ENCODE results near the gene HCN3. TPM values are rescaled to one million over a fixed set of nuclear protein-coding genes. Genes with fewer than 3 reads are reported as not detected.

Gene HCN3
- total and polyA plus RNA-seq, 2 donors from 2014 or later: 3.3 to 4.5 TPM

DNA sequence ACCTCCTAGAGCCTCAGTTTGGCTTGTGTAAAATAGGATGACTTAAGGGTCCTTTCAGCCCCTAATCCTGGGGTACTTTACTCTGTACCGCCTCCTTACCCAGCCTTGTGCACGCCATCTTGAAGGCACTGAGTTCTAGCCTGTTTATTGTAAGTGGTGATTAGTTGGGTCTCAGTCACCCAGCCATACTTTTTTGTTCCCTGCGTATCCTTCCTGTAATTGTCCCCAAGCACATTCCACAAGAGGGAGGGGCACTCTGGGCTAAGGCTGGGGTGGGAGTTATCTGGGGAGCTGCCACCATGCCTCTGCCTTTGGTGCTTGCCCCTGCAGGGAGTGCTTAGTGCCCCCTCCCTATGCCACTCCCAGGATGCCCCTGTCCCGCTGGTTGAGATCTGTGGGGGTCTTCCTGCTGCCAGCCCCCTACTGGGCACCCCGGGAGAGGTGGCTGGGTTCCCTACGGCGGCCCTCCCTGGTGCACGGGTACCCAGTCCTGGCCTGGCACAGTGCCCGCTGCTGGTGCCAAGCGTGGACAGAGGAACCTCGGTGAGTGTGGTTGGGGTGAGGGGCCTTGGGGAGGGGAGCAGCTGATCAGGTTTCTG is 32.3 kb downstream of the HCN3 start:
- Histone ChIP-seq H3K27me3 (ENCODE audit: control insufficient read depth, insufficient read depth, low read length) (no peaks in the 10 kb centered on the region), H3K9me3 (ENCODE audit: control insufficient read depth in 2 of 3, insufficient read depth in 1 of 3, low read length in 3 of 3) (no peaks in the 10 kb centered on the region), H3K9ac (ENCODE audit: low read length in 3 of 3) (peak overlapping the region; percentile 87 to 96 (median 92)), H3K4me3 (ENCODE audit: low read length in 3 of 3) (peak overlapping the region; percentile 83 to 96 (median 89)), H3K36me3 (ENCODE audit: control insufficient read depth in 2 of 3, insufficient read depth in 3 of 3, low read length in 3 of 3) (peaks cover 2 to 10% (median 4%) of the 10 kb centered on the region in 3 donors), H3K4me1 (ENCODE audit: control insufficient read depth in 2 of 3, insufficient read depth in 2 of 3, low read depth in 1 of 3, low read length in 3 of 3) (peaks cover 0 to 7% (median 0%) of the 10 kb centered on the region in 3 donors), H3K27ac (ENCODE audit: low read depth in 2 of 2, low read length in 2 of 2) (peak overlapping the region; percentile 87 to 96)
- TF ChIP-seq, protein P1, sequence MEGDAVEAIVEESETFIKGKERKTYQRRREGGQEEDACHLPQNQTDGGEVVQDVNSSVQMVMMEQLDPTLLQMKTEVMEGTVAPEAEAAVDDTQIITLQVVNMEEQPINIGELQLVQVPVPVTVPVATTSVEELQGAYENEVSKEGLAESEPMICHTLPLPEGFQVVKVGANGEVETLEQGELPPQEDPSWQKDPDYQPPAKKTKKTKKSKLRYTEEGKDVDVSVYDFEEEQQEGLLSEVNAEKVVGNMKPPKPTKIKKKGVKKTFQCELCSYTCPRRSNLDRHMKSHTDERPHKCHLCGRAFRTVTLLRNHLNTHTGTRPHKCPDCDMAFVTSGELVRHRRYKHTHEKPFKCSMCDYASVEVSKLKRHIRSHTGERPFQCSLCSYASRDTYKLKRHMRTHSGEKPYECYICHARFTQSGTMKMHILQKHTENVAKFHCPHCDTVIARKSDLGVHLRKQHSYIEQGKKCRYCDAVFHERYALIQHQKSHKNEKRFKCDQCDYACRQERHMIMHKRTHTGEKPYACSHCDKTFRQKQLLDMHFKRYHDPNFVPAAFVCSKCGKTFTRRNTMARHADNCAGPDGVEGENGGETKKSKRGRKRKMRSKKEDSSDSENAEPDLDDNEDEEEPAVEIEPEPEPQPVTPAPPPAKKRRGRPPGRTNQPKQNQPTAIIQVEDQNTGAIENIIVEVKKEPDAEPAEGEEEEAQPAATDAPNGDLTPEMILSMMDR (IDR thresholded peaks at IDR 0.05; ENCODE audit: borderline replicate concordance, extremely low read depth, insufficient read depth): no peak
- intact Hi-C loops (cut with DNase I): no loop called here
- DNase-seq (peak in 4 of 5 donors; percentile 46 to 87 (median 68)), FAIRE-seq (no peak)

DNA sequence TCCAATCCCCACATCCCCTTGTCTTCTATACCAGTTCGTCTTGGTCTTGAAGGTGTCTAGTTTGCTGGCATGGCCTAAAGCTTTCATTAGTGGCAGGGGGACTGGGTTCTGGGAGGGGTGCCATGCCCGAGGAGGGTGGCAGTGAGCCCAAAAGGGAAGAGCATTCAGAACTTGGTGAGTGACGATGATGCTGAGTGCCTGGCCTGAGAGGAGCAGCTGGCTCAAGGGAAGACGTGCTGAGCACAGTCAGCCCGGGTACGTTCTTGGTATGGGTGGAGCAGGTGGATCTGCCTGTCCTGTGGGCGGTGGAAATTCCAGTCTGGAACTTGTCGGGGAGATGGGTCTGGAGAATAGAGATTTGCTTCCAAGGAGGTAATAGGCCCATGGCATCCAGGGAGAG is 36.0 kb downstream of the HCN3 start:
- intact Hi-C loops (cut with DNase I): no loop called here
- Histone ChIP-seq H3K4me1 (ENCODE audit: control insufficient read depth in 2 of 3, insufficient read depth in 2 of 3, low read depth in 1 of 3, low read length in 3 of 3) (peaks cover 0 to 7% (median 4%) of the 10 kb centered on the region in 3 donors), H3K27me3 (ENCODE audit: control insufficient read depth, insufficient read depth, low read length) (no peaks in the 10 kb centered on the region), H3K9ac (ENCODE audit: low read length in 3 of 3) (no peak overlapping the region), H3K9me3 (ENCODE audit: control insufficient read depth in 2 of 3, insufficient read depth in 1 of 3, low read length in 3 of 3) (no peaks in the 10 kb centered on the region), H3K36me3 (ENCODE audit: control insufficient read depth in 2 of 3, insufficient read depth in 3 of 3, low read length in 3 of 3) (peaks cover 3 to 13% (median 7%) of the 10 kb centered on the region in 3 donors), H3K27ac (ENCODE audit: low read depth in 2 of 2, low read length in 2 of 2) (no peak overlapping the region), H3K4me3 (ENCODE audit: low read length in 3 of 3) (no peak overlapping the region)
- FAIRE-seq (no peak), DNase-seq (no peak)
- TF ChIP-seq, protein P1 (IDR thresholded peaks at IDR 0.05; ENCODE audit: borderline replicate concordance, extremely low read depth, insufficient read depth): no peak

DNA sequence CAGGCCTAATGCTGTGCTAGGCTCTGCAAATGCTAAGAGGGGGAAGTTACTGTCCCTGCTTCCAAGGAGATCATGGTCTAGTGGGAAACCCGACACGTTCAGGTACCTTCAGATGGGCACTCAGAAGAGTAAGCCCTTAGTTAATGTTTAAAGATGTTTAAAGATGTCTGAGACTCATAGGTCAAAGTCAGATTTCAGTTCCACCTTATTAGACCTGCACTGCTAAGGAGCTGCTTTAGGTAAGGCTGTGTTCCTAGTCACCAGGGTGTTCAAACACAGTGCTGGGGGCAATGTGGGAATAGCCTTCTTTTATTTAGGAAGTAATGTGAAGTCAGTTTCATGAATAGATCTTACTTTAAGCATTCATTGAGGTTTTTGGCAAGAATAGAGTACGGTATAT is 39.7 kb downstream of the HCN3 start:
- Histone ChIP-seq H3K27me3 (ENCODE audit: control insufficient read depth, insufficient read depth, low read length) (no peaks in the 10 kb centered on the region), H3K9ac (ENCODE audit: low read length in 3 of 3) (no peak overlapping the region), H3K27ac (ENCODE audit: low read depth in 2 of 2, low read length in 2 of 2) (peak overlapping the region in 1 of 2 donors; percentile 46), H3K9me3 (ENCODE audit: control insufficient read depth in 2 of 3, insufficient read depth in 1 of 3, low read length in 3 of 3) (no peaks in the 10 kb centered on the region), H3K4me3 (ENCODE audit: low read length in 3 of 3) (no peak overlapping the region), H3K4me1 (ENCODE audit: control insufficient read depth in 2 of 3, insufficient read depth in 2 of 3, low read depth in 1 of 3, low read length in 3 of 3) (peaks cover 0 to 11% (median 10%) of the 10 kb centered on the region in 3 donors), H3K36me3 (ENCODE audit: control insufficient read depth in 2 of 3, insufficient read depth in 3 of 3, low read length in 3 of 3) (peaks cover 7 to 13% (median 7%) of the 10 kb centered on the region in 3 donors)
- FAIRE-seq (no peak), DNase-seq (peak in 1 of 5 donors; percentile 45)
- TF ChIP-seq, protein P1 (IDR thresholded peaks at IDR 0.05; ENCODE audit: borderline replicate concordance, extremely low read depth, insufficient read depth): no peak
- intact Hi-C loops (cut with DNase I): no loop called here
